GM12872 (cell line): ENCODE measurements around the gene PITX1.

Experiments
- CTCF ChIP-seq: IDR thresholded peaks from 3 replicates; pipeline ENCODE4 v1.5.1; 2011; ENCODE audit warnings: low read depth, mild to moderate bottlenecking, low read length, moderate library complexity; ENCODE audit not compliant: insufficient read depth

PITX1 gene

GRCh38 chr5:135024956-135025729, 8.9 kb downstream of the PITX1 start:
- no peak for TF ChIP-seq CTCF

DNA sequence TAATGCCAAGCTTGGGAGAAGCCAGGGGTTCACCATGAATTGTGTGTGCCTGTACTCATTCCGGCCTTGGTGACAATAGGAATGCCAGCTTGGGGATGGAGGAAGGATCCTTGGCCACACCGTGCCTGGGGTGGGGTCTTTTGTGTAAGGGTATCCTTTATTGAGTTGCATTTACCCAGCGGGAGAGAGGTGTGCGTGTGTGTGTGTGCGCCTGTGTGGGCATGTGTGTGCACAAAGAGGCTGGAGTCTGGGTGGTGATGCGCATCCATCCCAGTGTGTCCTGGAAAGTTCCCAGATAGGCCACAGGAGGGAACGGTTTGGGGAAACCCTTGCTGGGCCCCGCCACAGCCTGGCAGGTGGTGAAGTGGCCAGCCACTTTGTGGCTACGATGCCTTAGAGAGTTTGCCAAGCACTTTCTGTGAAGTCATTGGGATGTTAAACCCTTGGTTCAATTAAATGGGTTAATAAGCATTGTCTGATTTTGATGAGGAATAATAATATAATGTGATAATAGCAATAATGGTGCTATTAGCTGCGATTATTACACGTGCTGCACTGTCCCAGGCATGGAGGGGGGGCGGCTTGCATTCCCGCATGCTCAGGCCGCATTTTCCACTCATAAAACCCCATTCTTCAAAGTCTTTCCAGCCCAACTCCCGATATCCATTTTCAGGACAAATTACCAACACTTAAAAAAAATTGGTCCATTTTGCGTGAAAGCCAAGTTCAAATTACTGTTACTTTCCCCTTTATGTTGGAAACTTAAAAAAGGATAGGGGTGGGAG, 13.7 kb downstream of the PITX1 start:
- no peak for TF ChIP-seq CTCF

DNA sequence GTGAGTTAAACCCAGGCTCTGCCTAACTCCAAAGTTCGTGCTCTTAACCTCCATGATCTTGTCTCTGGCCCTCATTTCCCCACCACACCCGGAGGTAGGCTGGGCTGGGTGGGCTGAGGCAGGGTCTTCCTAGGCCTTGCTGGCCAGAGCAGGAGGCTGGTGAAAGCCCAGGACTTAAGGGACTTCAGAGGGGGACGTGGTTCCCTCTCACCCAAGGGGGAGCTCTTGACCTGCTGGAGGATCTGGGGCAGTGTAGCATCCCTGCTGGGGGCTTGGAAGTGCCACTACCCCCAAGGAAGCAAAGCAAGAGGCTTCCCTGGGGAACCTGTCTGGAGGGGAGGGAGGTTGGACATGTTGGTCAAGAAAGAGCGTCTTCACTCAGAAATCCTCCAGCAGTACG, 14.7 kb downstream of the PITX1 start:
- TF ChIP-seq CTCF: peak; percentile 24; the same call in 1 of the 3 replicates

DNA sequence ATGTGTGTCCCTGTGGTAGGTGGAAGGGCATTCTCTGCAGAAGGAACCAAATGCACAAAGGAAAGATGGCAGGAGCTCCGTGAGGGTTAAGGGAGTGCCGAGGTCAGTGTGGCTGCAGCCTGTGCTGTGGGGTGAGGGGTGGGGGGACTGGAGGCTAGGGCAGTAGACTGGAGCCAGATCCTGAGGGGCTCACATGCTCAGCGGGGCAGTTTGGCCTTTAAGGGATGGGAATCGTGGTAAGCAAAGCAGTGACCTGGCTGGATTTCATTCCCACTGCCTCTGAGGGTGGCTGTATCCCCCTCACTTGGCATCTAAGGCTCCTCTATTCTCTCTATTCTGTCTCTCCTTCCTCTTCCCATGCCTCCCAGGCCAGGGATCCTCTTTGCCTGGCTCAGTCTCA, 15.6 kb downstream of the PITX1 start:
- TF ChIP-seq CTCF: no peak

DNA sequence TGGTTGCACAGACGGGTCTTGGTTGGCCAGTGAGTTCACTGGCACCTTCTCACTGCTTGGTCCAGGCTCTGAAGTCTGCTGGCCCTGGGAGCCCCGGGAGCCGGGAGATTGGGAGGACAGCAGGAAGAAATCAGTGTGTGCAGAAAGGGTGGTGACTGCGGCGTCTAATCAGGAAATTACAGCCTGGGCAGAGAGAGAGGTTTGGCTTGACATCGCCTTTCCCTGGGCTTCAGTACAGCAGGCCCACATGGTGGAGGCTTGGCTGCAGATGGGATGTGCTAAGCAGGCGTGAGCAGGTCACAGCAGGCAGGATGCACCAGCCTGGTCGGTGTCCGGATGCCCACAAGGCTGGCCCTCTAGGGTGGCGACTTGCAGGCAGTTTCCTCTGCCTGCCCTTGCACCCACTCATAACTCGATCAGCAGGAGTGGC, 17.2 kb downstream of the PITX1 start:
- no peak for TF ChIP-seq CTCF

DNA sequence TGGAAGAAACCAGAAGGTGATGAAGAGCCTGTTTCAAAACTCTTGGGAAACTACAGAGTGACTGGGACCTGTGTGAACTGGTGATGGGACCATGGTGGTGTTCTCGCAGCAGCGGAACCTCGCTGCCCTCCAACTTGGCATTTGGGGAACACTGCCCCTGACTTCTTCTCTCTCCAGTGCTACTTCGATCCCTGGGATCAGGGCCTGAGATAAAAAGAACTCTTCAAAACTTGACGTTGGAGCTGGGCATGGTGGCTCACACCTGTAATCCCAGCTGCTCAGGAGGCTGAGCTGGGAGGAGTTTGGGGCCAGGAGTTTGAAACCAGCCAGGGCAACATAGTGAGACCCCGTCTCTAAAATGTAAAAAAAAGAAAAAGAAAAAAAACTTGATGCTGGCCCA, 18.1 kb downstream of the PITX1 start:
- TF ChIP-seq CTCF: no peak

DNA sequence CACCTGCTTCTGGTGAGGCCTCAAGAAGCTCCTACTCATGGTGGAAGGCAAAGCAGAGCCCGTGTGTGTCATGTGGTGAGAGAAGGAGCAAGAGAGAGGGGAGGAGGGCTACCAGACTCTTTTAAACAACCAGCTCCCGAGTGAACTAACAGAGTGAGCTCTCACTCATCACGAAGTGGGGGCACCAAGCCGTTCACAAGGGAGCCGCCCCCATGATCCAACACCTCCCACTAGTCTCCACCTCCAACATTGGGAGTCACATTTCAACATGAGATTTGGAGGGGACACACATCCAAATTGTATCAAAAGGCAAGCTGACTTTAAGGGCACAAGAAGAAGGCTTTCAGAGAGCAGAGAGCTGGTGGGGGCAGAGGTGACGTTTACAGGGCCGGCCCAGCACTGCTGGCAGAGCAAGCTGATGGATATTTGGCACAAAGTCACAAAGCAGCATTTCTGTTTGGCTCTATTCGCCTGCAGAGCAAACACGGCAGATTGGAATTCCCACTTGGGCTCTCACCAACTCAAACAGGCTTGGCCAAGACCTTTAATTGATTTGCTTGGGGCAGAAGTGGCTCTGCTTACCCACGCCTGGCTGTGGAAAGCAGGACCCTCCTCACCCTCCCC, 20.0 kb downstream of the PITX1 start:
- no peak for TF ChIP-seq CTCF
